Omental fat pad (tissue), 4 donors: ENCODE data around the gene DYNLT1. TPM values are rescaled to one million over a fixed set of nuclear protein-coding genes. Genes with fewer than 3 reads are reported as not detected.
"Not testable (repeated sequence)": the region's sequence is repeated elsewhere in the genome, so short reads cannot be mapped to it uniquely, and the experiment has no call there.

ENCODE experiments used
- ATAC-seq: fragments of 150-250 bp; one replicate; pipeline ENCODE4 v1.9.1; 2016; ENCODE audit warnings: mild to moderate bottlenecking, moderate library complexity; ENCODE audit not compliant: low FRiP score
- DNase-seq: peaks from one replicate; pipeline ENCODE4 v3.0.0-alpha.2; 2019; ENCODE audit warnings: low spot score
- CTCF ChIP-seq, 3 donors: fragments of 450-650 bp; IDR thresholded peaks; one replicate each; pipeline ENCODE4 v1.5.1; 2016 to 2017; ENCODE audit warnings: antibody characterized with exemption in 3 of 3, mild to moderate bottlenecking in 3 of 3, moderate library complexity in 2 of 3
- total RNA-seq, 4 donors: library from RNA; depleted of rRNA; stranded (reverse); fragments of >200 nt; gene quantifications; one replicate each; pipeline ENCODE4 v1.1.0, GENCODE V29; 2016

The DYNLT1 gene
- total RNA-seq, 4 donors from 2014 or later: 43.8 to 70.4 (median 60.7) TPM

- TF ChIP-seq CTCF (IDR thresholded peaks at IDR 0.05): no peak
- peak; percentile 25 for ATAC-seq
- DNase-seq: no peak
These were observed 39.8 kb upstream of the DYNLT1 start for GRCh38 chr6:158684311-158684710.

GRCh38 chr6:158680481-158680880, 35.9 kb upstream of the DYNLT1 start:
- DNase-seq: no peak
- TF ChIP-seq CTCF (IDR thresholded peaks at IDR 0.05): no peak
- no peak for ATAC-seq

- DNase-seq: no peak
- ATAC-seq: no peak
- no peak for TF ChIP-seq CTCF (IDR thresholded peaks at IDR 0.05)
These were observed 35.5 kb upstream of the DYNLT1 start for GRCh38 chr6:158680015-158680414.

GRCh38 chr6:158677906-158678578, 33.5 kb upstream of the DYNLT1 start:
- DNase-seq (no peak), ATAC-seq (no peak)
- TF ChIP-seq CTCF (IDR thresholded peaks at IDR 0.05): no peak

- DNase-seq, ATAC-seq: not testable (repeated sequence)
These were observed 32.6 kb upstream of the DYNLT1 start for GRCh38 chr6:158677094-158677493.

GRCh38 chr6:158674342-158675131, 30.0 kb upstream of the DYNLT1 start:
- DNase-seq (no peak), ATAC-seq (no peak)
- TF ChIP-seq CTCF (IDR thresholded peaks at IDR 0.05): no peak

GRCh38 chr6:158672726-158673125, 28.2 kb upstream of the DYNLT1 start:
- no peak for DNase-seq
- no peak for ATAC-seq
- no peak for TF ChIP-seq CTCF (IDR thresholded peaks at IDR 0.05)

GRCh38 chr6:158672119-158672518, 27.6 kb upstream of the DYNLT1 start:
- not testable (repeated sequence) for ATAC-seq, DNase-seq
